ENCODE results near the gene FERMT3.
A peak's percentile ranks its signal among the peaks of the same experiment; 100 is the strongest.
"Not testable (repeated sequence)": the region's sequence is repeated elsewhere in the genome, so short reads cannot be mapped to it uniquely, and the experiment has no call there.

Gene FERMT3

GRCh38 chr11:64206457-64207255 lies at the start of gene FERMT3:
TSS of gene FERMT3 (plus strand) at chr11:64206721. CDS start at chr11:64207365, 644 bp downstream.
- DNase-seq, result peak; percentile 87

DNA sequence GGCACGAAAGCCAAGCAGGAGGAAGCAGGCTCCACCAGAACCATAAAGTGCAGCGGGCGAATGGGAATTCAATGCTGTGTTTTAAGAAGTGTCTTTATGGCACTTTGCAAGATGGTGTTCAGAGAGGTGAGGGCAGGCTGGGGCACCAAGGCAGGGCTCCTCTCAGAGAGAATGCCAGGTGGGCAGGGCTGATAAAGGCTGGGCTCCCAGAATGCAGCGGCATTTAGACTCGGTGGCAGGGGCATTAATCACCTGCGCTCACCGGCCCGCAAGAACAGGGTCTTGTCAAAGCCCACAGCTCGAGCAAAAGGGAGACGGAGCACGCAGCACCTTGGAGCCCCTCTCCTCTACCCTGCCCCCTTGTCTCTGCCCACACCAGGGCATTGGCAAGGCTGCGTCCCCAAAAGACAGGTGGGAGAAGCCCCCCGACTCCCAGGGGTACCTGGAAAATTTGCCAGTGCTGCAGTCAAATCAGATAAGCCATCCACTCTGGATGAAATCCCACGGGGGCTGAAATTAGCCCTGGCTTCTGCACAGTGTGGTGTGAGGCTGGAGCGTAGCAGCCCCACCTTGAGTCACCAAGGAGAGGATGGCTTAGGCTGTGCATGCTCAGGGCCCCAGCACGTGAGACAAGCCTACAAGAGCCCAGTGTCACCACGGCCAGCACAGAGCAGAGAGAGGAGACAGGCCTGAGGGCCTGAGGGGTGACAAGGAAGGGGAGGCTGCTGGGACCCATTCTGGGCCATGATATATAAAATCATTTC lies 48.7 kb upstream of the FERMT3 start:
- DNase-seq, result no peak

DNA sequence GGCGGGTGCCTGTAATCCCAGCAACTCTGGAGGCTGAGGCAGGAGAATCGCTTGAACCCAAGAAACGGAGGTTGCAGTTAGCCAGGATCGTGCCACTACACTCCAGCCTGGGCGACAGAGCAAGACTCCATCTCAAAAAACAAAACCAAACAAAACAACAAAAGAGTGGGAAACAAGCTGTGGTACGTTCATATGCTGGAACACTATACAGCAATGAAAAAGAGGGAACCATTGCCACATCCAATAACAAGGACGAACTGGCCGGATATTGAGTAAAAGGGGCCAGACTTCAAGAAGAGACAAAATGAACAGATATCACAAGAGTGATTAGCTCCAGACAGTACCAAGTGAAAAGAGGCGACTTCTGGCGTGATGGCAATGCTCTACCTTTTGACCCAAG lies 45.5 kb upstream of the FERMT3 start:
- no peak for DNase-seq

DNA sequence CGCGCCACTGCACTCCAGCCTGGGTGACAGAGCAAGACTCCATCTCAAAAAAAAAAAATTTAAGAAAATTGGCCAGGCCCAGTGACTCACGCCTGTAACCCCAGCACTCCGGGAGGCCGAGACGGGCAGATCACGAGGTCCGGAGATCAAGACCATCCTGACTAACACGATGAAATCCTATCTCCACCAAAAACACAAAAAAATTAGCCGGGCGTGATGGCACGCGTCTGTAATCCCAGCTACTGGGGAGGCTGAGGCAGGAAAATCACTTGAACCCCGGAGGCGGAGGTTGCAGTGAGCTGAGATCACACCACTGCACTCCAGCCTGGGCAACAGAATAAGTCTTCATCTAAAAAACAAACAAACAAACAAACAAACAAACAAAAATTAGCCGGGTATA lies 43.8 kb upstream of the FERMT3 start:
- DNase-seq, result not testable (repeated sequence)

- no peak for DNase-seq
These were observed 42.6 kb upstream of the FERMT3 start for GRCh38 chr11:64163951-64164350.

DNA sequence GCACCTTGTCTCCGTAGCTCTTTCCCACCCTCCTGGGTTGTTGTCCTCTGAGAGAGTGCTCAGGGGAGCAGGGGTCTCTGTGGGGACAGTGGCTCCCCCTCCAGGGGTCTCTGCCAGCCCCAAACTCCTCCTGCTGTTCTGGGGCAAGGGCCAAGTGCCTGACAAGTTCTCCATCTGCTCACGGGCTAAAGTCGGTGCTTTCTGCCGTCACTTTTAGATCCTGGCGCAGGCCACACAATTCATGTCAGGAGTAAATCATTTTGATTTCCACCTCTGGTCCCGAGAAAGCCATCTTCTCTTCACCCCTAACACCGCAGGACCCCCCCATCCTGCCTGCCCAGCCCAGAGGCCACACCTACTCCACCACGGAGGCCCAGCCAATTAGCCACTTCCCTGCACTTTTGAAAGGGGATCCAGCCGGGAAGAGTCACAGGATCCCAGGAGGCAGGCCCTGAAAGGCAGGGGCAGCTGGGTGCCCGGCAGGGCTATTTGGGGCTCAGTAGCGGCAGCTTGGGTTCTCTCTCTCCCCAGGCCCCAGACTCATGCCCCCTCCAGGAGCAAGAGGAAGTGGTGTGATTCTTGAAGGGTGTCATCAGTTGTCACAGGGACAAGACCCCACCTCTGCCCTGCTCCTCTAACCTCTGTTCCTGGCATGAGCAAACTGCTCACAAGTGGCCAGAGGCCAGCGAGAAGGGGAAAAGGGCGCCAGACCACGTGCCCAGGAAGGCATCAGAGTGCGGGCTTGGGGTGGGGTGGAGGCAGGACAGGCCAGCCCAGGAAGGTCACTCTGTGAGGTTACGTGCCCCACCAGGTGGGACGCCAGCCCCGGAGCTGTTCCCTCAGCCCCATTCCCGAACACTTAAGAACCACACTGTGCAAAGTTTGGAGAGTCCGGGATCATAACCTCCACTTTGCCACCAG lies 41.9 kb upstream of the FERMT3 start:
- no peak for DNase-seq

DNA sequence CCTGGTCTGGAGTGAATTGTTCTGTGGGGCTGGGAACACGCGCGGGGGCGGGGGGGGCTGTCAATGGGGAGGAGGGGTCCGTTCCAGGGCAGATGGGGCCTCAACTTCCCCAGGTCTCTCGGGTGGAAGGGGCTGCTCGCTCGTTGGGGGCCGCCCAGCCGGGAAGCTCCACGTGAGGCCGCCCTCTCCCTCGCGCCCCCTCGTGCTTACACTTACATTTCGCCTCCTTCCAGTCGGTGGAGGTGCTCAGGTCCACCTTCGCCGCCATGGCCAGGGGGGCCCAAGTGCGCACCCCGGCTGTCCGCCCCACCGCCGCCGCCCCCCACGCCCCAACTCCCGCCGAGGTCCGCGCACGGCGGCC lies 41.1 kb upstream of the FERMT3 start:
- DNase-seq, result no peak

DNA sequence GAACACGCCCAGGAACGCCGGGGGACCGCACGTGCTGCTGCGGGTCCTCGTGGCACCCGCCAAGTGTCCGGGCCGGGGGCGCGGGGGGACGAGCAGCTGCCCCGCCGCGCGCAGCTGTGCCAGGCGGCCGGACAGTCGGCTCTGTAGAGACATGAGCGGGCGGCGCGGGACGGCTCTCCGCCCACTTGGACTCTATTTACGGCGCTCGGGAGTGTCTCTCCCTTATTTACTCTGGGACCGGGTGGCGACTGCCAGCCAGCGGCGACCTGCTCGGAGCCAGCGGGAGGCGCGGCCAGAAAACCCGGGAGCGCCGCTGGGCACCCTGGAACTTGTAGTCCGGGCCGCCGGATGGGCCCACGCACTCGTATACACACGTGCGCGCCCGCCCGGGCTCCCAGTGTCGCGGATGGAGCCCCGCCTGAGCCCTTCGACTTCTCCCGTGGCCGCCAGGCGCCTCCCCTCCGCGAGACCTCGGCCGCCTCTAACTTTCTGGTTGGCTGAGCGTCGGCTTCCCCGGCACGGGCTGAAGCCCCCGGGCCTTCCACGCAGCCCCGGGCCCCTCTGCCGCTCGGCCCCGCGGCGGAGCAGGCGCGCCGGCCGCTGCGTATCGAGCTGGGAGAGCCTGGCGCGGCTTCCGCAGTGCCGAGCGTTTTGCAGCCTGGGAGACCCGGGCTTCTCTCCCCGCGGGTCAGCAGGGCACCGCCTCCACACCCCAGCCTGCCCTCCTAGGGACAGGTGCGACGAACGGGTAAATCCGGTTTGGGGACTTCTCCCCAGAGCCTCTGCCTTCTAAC lies 40.5 kb upstream of the FERMT3 start, which contains the start of gene MACROD1:
MACROD1 (minus strand) TSS at position 272 of the 794 bp plus-strand sequence; CDS start at position 153, 119 bp downstream.
- peak; percentile 82 for DNase-seq

- DNase-seq, result no peak
These were observed 36.1 kb upstream of the FERMT3 start for GRCh38 chr11:64170419-64170818.

GRCh38 chr11:64173616-64174355 lies 32.7 kb upstream of the FERMT3 start:
- no peak for DNase-seq

DNA sequence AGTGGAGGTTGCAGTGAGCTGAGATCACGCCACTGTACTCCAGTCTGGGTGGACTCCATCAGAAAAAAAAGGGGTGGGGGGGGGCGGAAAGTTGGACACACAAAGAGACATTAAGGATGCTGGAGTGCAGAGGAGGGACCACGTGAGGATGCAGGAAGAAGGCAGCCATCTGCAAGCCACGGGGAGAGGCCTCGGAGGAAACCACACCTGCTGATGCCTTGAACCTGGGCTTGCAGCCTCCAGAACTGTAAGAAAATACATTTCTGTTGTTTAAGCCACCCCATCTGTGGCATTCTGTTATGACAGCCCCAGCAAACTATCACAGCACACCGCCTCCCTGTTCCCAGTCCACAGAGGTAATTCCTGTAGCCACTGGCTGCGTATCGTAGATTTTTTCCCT lies 29.8 kb upstream of the FERMT3 start:
- no peak for DNase-seq

GRCh38 chr11:64178203-64178602 lies 28.3 kb upstream of the FERMT3 start:
- DNase-seq, result no peak

GRCh38 chr11:64178951-64179639 lies 27.4 kb upstream of the FERMT3 start:
- DNase-seq, result no peak

DNA sequence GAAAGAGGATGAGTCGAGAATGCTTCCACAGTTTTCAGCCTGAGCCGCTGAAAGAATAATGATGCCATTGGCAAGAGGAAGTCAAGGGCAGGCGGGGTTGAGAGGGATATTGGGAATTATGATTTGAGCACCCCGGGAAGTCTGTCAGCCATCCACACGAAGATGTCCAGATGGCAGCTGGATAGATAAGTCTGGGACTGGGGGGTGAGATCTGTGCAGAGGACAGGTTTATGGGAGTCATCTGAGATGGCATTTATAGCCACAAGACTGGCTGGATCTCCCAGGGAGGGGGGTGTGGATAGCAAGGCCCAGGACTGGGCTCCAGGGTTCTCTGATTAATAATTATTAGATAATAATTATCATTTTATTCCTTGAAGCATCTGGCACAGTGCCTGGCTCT lies 25.6 kb upstream of the FERMT3 start:
- DNase-seq, result no peak

GRCh38 chr11:64181506-64182411 lies 24.8 kb upstream of the FERMT3 start:
- DNase-seq, result peak; percentile 78

DNA sequence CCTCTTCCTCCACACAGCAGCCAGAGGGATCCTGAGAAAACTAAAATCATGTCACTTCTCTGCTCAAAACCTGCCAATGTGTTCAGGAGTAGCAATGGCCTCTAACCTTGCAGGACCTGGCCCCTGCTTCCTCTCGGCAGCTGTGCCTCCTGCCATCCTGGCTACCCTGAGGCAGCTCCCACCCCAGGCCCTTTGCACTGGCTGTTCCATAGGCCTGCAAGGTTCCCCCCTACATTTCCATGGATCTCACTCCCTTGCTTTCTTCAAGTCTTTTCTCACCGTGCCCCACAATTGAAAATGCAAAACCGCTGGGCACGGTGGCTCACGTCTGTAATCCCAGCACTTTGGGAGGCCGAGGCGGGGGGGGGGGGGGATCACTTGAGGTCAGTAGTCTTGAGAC lies 22.6 kb upstream of the FERMT3 start:
- no peak for DNase-seq

- peak; percentile 30 for DNase-seq
These were observed 21.3 kb upstream of the FERMT3 start for GRCh38 chr11:64185175-64185692.

GRCh38 chr11:64185693-64186491 lies 20.6 kb upstream of the FERMT3 start, which contains the start of gene STIP1:
TSS of gene STIP1 (plus strand) at chr11:64186171. CDS start at chr11:64186262, 91 bp downstream.
- peak; percentile 100 for DNase-seq

All from GDM1 (cell line).